ENCODE results near the gene VPS51. TPM values are rescaled to one million over a fixed set of nuclear protein-coding genes. Genes with fewer than 3 reads are reported as not detected.

VPS51 gene
- total and polyA plus RNA-seq, 10 of the 15 experiments (the other 5 are each of a cell fraction or from before 2014, with no cell fraction given), result 1.5 to 279 (median 53.2) TPM

- TF ChIP-seq ZNF687 (IDR thresholded peaks at IDR 0.05) (peak; percentile 22; the same call in 1 of the 2 replicates), NR2F1 (conservative IDR thresholded peaks at IDR 0.05) (no peak), RBBP5 (conservative IDR thresholded peaks at IDR 0.05) (no peak), ATF3 (IDR thresholded peaks at IDR 0.05; ENCODE audit: borderline replicate concordance, extremely low read depth, low read depth, low read length) (peak; percentile 74; the same call in 1 of the 2 replicates), ZNF207 (IDR thresholded peaks at IDR 0.05; ENCODE audit: borderline replicate concordance) (peak; percentile 55; the same call in 1 of the 2 replicates), JUNB (IDR thresholded peaks at IDR 0.05) (no peak)
- TF ChIP-seq, protein P1, sequence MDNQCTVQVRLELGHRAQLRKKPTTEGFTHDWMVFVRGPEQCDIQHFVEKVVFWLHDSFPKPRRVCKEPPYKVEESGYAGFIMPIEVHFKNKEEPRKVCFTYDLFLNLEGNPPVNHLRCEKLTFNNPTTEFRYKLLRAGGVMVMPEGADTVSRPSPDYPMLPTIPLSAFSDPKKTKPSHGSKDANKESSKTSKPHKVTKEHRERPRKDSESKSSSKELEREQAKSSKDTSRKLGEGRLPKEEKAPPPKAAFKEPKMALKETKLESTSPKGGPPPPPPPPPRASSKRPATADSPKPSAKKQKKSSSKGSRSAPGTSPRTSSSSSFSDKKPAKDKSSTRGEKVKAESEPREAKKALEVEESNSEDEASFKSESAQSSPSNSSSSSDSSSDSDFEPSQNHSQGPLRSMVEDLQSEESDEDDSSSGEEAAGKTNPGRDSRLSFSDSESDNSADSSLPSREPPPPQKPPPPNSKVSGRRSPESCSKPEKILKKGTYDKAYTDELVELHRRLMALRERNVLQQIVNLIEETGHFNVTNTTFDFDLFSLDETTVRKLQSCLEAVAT (IDR thresholded peaks at IDR 0.05), result no peak; the same call in 1 of the 2 replicates
Measured at GRCh38 chr11:65121865-65122696, 26.1 kb downstream of the VPS51 start, which contains the start of the genes FAU and MRPL49 (continued).

Measured in GM12878 (cell line).